ENCODE data around the gene CHRNB1. TPM values are rescaled to one million over a fixed set of nuclear protein-coding genes. Genes with fewer than 3 reads are reported as not detected.

CHRNB1 gene
- total and polyA plus RNA-seq, 10 of the 15 experiments (the other 5 are each of a cell fraction or from before 2014, with no cell fraction given): 5.8 to 14.8 (median 11.3) TPM

DNA sequence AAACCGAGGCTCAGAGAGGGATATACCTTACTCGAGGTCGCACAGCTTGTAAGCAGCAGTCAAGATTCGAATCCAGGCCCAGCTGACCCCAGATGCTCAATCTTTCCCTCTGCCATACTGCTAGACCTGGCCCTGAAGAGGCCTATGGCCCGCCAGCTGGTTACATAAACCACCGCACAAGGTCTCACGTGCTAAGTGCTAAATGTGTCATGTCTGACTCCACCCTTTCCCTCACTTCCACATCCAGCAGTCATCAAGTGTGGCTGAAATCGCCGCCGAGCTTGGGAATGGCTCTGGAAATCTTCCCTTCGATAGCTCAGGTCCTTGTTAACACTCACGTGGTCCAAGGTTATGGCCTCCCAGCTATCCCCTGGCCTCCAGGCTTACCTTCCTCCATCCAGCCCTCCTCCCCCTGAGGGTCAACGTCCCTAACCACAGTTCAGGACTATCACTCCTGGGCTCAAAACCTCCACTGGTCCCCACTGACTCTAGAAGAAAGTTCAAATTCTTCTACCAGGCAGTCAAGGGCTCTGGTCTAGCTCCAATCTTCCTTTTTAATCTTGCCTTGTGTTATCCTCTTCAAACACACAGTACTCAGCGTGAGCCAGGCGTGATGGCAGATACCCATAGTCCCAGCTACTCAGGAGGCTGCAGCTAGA, 31.0 kb downstream of the CHRNB1 start (continued):
- TF ChIP-seq MYC (IDR thresholded peaks at IDR 0.05; ENCODE audit: insufficient read depth, insufficient read length, insufficient replicate concordance, low read length, severe bottlenecking) (no peak), NFIC (IDR thresholded peaks at IDR 0.05; ENCODE audit: low read depth, low read length) (no peak), SREBF2 (IDR thresholded peaks at IDR 0.05; ENCODE audit: low read length) (no peak), RFX5 (IDR thresholded peaks at IDR 0.05; ENCODE audit: low read depth, low read length) (no peak), PML (IDR thresholded peaks at IDR 0.05; ENCODE audit: low read length) (no peak), BACH1 (IDR thresholded peaks at IDR 0.05; ENCODE audit: borderline replicate concordance) (no peak), ZSCAN29 (IDR thresholded peaks at IDR 0.05) (no peak), HCFC1 (IDR thresholded peaks at IDR 0.05; ENCODE audit: low read length) (no peak), PBX3 (IDR thresholded peaks at IDR 0.05; ENCODE audit: insufficient replicate concordance, low read depth, low read length) (no peak)
- TF ChIP-seq, protein P1, sequence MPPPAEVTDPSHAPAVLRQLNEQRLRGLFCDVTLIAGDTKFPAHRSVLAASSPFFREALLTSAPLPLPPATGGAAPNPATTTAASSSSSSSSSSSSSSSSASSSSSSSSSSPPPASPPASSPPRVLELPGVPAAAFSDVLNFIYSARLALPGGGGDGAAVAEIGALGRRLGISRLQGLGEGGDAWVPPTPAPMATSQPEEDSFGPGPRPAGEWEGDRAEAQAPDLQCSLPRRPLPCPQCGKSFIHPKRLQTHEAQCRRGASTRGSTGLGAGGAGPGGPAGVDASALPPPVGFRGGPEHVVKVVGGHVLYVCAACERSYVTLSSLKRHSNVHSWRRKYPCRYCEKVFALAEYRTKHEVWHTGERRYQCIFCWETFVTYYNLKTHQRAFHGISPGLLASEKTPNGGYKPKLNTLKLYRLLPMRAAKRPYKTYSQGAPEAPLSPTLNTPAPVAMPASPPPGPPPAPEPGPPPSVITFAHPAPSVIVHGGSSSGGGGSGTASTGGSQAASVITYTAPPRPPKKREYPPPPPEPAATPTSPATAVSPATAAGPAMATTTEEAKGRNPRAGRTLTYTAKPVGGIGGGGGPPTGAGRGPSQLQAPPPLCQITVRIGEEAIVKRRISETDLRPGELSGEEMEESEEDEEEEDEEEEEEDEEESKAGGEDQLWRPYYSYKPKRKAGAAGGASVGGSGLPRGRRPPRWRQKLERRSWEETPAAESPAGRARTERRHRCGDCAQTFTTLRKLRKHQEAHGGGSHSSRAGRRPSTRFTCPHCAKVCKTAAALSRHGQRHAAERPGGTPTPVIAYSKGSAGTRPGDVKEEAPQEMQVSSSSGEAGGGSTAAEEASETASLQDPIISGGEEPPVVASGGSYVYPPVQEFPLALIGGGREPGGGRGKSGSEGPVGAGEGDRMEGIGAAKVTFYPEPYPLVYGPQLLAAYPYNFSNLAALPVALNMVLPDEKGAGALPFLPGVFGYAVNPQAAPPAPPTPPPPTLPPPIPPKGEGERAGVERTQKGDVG (CRISPR knock-in tag; IDR thresholded peaks at IDR 0.05): no peak
- TF ChIP-seq, protein P2, sequence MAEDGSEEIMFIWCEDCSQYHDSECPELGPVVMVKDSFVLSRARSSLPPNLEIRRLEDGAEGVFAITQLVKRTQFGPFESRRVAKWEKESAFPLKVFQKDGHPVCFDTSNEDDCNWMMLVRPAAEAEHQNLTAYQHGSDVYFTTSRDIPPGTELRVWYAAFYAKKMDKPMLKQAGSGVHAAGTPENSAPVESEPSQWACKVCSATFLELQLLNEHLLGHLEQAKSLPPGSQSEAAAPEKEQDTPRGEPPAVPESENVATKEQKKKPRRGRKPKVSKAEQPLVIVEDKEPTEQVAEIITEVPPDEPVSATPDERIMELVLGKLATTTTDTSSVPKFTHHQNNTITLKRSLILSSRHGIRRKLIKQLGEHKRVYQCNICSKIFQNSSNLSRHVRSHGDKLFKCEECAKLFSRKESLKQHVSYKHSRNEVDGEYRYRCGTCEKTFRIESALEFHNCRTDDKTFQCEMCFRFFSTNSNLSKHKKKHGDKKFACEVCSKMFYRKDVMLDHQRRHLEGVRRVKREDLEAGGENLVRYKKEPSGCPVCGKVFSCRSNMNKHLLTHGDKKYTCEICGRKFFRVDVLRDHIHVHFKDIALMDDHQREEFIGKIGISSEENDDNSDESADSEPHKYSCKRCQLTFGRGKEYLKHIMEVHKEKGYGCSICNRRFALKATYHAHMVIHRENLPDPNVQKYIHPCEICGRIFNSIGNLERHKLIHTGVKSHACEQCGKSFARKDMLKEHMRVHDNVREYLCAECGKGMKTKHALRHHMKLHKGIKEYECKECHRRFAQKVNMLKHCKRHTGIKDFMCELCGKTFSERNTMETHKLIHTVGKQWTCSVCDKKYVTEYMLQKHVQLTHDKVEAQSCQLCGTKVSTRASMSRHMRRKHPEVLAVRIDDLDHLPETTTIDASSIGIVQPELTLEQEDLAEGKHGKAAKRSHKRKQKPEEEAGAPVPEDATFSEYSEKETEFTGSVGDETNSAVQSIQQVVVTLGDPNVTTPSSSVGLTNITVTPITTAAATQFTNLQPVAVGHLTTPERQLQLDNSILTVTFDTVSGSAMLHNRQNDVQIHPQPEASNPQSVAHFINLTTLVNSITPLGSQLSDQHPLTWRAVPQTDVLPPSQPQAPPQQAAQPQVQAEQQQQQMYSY (CRISPR knock-in tag; IDR thresholded peaks at IDR 0.05): no peak

All from GM12878 (cell line).